Activated B cell treated with CpG ODN at 0.5 μM for 24 hours (primary cell): Measurements from ENCODE around the gene LAMC3. TPM values are rescaled to one million over a fixed set of nuclear protein-coding genes. Genes with fewer than 3 reads are reported as not detected.

Experiments used
- ATAC-seq: fragments of 200-7000 bp; cut with Tn5 transposase; one replicate; pipeline ENCODE4 v1.10.0; 2021; ENCODE audit warnings: low read depth, mild to moderate bottlenecking, moderate library complexity
- CTCF ChIA-PET: fragments of 350-600 bp; sonication (Branson Sonifier 250); formaldehyde crosslinking; loops from one replicate; lab custom pipeline; 2021; ENCODE audit warnings: antibody characterized with exemption; lab: Charles Lee
- POLR2A ChIA-PET: fragments of 350-600 bp; sonication (Branson Sonifier 250); formaldehyde crosslinking; loops from one replicate; lab custom pipeline; 2021; ENCODE audit warnings: antibody characterized with exemption; lab: Charles Lee
- DNase-seq: peaks from one replicate; pipeline ENCODE4 v3.0.0; 2022
- H3K27ac Mint-ChIP-seq: one replicate; pipeline ENCODE4 v1.8.0; 2020; ENCODE audit warnings: mixed read lengths
- H3K27me3 Mint-ChIP-seq: one replicate; pipeline ENCODE4 v1.8.0; 2021; ENCODE audit warnings: mixed read lengths
- H3K36me3 Mint-ChIP-seq: one replicate; pipeline ENCODE4 v1.8.0; 2021; ENCODE audit warnings: low read depth, mixed read lengths
- H3K4me1 Mint-ChIP-seq: one replicate; pipeline ENCODE4 v1.8.0; 2021; ENCODE audit warnings: mixed read lengths
- H3K4me3 Mint-ChIP-seq: one replicate; pipeline ENCODE4 v1.8.0; 2020; ENCODE audit warnings: mild to moderate bottlenecking, mixed read lengths
- H3K9me3 Mint-ChIP-seq: one replicate; pipeline ENCODE4 v1.8.0; 2020; ENCODE audit warnings: mixed read lengths
- CTCF ChIP-seq: fragments of 200-600 bp; IDR thresholded peaks from one replicate; pipeline ENCODE4 v1.8.0; 2022; ENCODE audit warnings: antibody characterized with exemption, mild to moderate bottlenecking
- intact Hi-C: fragments of 100-400 bp; cut with micrococcal nuclease; formaldehyde crosslinking; loops from one replicate; pipeline ENCODE4 v1.15.1; 2024
- total RNA-seq: library from RNA; stranded (reverse); gene quantifications from 2 replicates; pipeline ENCODE4 v1.2.3, GENCODE V29; 2022

Gene LAMC3
- total RNA-seq, 1 donor from 2014 or later: not detected

- no peak for DNase-seq
- ChIA-PET POLR2A (no interaction called here), CTCF (no interaction called here)
- Mint-ChIP-seq H3K4me3 (no peak overlapping the region), H3K27me3 (no peaks in the 10 kb centered on the region), H3K36me3 (peaks cover 66% of the 10 kb centered on the region), H3K4me1 (peaks cover 29% of the 10 kb centered on the region), H3K27ac (no peak overlapping the region), H3K9me3 (no peaks in the 10 kb centered on the region)
- no peak for TF ChIP-seq CTCF
- intact Hi-C loops: loop anchor here (5.0 kb wide), 2 partner anchors 437 to 1283 kb away; partner anchors contain the start of genes CFAP77 and EXOSC2
- ATAC-seq: no peak
These were observed 120.2 kb downstream of the LAMC3 start for GRCh38 chr9:131129183-131129582.

GRCh38 chr9:131138676-131139075, 129.7 kb downstream of the LAMC3 start:
- peaks cover 88% of the 10 kb centered on the region for H3K36me3 Mint-ChIP-seq
- intact Hi-C loops: no loop called here
- ATAC-seq: no peak
- no peak for TF ChIP-seq CTCF
- CTCF ChIA-PET: no interaction called here
- H3K27ac Mint-ChIP-seq: no peak overlapping the region
- H3K9me3 Mint-ChIP-seq: no peaks in the 10 kb centered on the region
- H3K4me1 Mint-ChIP-seq: no peaks in the 10 kb centered on the region
- H3K4me3 Mint-ChIP-seq: no peak overlapping the region
- POLR2A ChIA-PET: no interaction called here
- no peaks in the 10 kb centered on the region for H3K27me3 Mint-ChIP-seq
- DNase-seq: no peak

GRCh38 chr9:131140112-131140511, 131.1 kb downstream of the LAMC3 start:
- Mint-ChIP-seq H3K27ac (no peak overlapping the region), H3K27me3 (no peaks in the 10 kb centered on the region), H3K9me3 (no peaks in the 10 kb centered on the region), H3K4me3 (no peak overlapping the region), H3K36me3 (peaks cover 89% of the 10 kb centered on the region), H3K4me1 (no peaks in the 10 kb centered on the region)
- ATAC-seq: no peak
- intact Hi-C loops: no loop called here
- ChIA-PET CTCF (no interaction called here), POLR2A (no interaction called here)
- DNase-seq: no peak
- TF ChIP-seq CTCF: no peak

GRCh38 chr9:131140550-131140949, 131.6 kb downstream of the LAMC3 start:
- Mint-ChIP-seq H3K27me3 (no peaks in the 10 kb centered on the region), H3K27ac (no peak overlapping the region), H3K4me1 (no peaks in the 10 kb centered on the region), H3K4me3 (no peak overlapping the region), H3K36me3 (peaks cover 89% of the 10 kb centered on the region), H3K9me3 (no peaks in the 10 kb centered on the region)
- TF ChIP-seq CTCF: no peak
- DNase-seq: no peak
- intact Hi-C loops: no loop called here
- ChIA-PET POLR2A (no interaction called here), CTCF (no interaction called here)
- no peak for ATAC-seq

- intact Hi-C loops: no loop called here
- DNase-seq (no peak), ATAC-seq (no peak)
- TF ChIP-seq CTCF: no peak
- H3K4me1 Mint-ChIP-seq: no peaks in the 10 kb centered on the region
- no peak overlapping the region for H3K27ac Mint-ChIP-seq
- peaks cover 88% of the 10 kb centered on the region for H3K36me3 Mint-ChIP-seq
- no peak overlapping the region for H3K4me3 Mint-ChIP-seq
- no peaks in the 10 kb centered on the region for H3K9me3 Mint-ChIP-seq
- ChIA-PET POLR2A (no interaction called here), CTCF (no interaction called here)
- H3K27me3 Mint-ChIP-seq: no peaks in the 10 kb centered on the region
These were observed 133.2 kb downstream of the LAMC3 start for GRCh38 chr9:131142160-131142559.

Other genes starting within 250 kb of the LAMC3 start
- gene ABL1, start 173.9 kb upstream of the LAMC3 start, total RNA-seq: 32.8 and 41.6 TPM in 2 replicates
- gene QRFP, start 112.4 kb upstream of the LAMC3 start, total RNA-seq: not detected in 2 replicates
- gene FIBCD1, start 69.9 kb upstream of the LAMC3 start, total RNA-seq: not detected in 2 replicates
- gene AIF1L, start 87.4 kb downstream of the LAMC3 start, total RNA-seq: not detected in 2 replicates
- gene NUP214, start 116.4 kb downstream of the LAMC3 start, total RNA-seq: 72.2 and 90.9 TPM in 2 replicates